HG03280 (cell line): ENCODE data around the gene RAB14.
"Not testable (repeated sequence)": the region's sequence is repeated elsewhere in the genome, so short reads cannot be mapped to it uniquely, and the experiment has no call there.

Experiments used
- ATAC-seq: cut with Tn5 transposase; IDR thresholded peaks from one replicate; pipeline ENCODE4 v1.9.1; 2021; ENCODE audit warnings: mild to moderate bottlenecking, moderate library complexity; ENCODE audit not compliant: unreplicated experiment

Gene RAB14

DNA sequence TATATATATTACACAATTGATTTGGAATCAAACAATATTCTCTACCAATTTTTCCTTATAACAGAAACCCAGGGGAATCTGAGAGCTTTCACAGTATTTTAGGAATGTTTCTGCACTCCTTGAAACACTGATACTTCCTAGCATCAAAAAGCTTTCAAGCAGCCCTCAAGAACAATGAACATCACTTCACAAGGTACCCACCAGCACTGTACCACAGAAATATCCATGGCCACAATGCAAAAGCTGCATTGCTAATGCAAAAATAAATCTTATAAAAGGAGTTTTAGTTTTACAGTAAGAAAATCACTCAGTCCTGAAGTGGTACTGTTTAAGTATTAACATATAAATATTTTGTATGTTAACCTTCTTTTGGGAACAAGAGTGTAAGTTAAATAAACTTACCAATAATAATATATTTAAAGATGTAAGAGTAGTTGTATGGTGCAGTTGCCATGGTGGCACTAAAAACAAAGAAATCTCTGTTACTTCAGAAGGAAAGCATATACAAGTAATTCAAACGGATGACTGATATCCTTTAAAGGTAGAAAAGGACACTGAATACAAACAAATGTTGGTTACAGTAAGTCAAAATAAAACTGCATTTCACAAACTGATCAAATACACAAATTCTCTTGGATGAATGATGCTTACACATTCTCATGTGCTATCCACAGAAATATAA lies 8.6 kb downstream of the RAB14 start:
- ATAC-seq, result no peak

DNA sequence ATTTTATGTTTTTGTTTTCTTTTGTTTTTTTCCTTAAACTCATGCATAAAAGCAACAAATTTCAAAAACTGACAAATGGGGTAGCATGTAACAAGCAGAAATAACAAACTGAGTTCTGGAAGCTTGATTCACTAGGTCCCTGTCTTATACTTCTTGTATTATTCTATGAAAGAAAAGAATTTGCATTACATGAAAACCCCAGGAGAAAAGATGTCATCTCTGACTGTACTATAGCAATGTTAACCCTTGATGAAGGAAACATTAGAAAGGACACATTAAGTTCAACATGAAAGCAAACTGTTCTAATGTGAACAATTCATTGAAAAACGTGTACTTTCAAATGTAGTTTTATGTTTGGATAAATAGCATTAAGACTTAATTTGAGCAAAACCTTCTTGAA lies 9.2 kb downstream of the RAB14 start:
- ATAC-seq, result no peak

DNA sequence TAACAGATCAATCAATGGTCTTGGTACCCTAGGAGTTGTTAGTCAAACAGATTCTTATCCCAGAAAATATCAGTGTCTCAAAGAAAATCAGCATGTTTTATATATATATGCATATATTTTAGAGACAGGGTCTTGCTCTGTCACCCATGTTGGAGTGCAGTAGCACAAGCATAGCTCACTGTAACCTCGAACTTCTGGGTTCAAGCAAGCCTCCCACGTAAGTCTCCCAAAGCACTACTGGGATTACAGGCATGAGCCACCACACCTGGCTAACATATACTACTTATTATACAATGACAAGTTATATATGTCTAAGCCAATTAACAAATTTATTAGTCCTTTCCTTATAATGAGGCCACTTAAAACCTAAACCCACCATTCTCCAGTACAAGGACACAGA lies 10.4 kb downstream of the RAB14 start:
- ATAC-seq, result no peak

DNA sequence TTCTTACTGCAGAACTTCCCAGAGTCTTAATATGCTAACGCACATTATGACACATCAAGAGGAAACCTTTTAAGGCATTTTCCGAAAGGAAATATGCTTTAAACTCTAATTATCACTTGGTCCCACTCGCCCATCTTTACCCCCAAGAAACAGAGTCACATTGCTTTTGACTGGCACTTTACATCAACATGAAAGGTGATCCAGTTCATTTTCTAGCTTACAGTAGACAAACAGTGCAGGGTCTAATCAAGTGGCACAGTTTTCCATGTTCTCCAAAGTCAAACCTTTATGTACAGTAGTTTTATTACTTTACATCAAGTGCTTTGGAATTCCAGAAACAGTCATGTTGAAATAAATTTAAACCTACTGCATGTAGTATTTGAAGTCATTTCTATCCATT lies 12.0 kb downstream of the RAB14 start:
- no peak for ATAC-seq

DNA sequence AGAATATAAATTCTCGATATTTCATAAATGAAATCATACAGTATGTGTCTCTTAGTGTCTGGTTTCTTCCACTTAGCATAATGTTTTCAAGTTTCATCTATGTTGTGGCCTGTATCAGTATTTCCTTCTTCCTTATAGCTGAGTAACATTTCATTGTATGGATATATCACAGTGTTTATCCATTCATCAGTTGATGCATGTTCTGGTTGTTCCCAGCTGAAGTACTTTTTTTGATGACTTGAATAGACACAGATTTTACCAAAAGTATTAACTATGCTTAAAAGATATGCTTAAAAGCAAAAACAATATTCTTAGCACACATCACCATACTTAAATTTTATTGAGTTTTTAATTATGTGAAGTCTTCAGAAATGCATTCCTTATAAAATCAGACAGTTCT lies 12.7 kb downstream of the RAB14 start:
- ATAC-seq, result no peak

DNA sequence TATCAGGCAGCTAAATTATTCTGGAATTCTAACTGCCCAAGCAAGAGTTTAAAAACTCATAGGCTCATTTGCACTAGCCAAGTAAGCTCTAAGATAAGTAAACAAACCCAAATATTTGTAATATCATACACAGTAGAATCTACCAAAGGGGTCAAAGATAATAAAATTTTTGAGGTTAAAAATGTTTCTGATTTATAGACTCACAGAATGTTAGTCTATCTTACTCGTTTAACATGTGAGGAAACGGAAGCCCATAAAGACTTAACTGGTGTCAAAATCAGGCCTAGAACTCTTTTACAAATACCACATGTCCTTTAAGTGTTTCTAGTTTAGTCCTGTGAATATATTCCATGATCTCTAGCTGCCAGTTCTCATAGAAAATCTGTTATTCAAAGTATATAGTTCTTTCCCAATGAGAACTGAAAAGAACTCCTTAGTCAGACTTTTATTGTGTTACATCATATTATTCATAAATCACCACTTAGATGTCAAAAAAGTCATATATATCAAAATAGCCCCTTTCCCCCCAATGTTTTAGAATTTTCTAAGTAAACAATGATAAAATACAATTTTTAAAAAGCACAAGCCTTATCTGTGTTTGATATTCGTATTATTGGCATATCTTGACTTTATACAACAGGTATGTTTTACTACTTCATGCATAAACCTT lies 13.9 kb downstream of the RAB14 start:
- ATAC-seq, result no peak

DNA sequence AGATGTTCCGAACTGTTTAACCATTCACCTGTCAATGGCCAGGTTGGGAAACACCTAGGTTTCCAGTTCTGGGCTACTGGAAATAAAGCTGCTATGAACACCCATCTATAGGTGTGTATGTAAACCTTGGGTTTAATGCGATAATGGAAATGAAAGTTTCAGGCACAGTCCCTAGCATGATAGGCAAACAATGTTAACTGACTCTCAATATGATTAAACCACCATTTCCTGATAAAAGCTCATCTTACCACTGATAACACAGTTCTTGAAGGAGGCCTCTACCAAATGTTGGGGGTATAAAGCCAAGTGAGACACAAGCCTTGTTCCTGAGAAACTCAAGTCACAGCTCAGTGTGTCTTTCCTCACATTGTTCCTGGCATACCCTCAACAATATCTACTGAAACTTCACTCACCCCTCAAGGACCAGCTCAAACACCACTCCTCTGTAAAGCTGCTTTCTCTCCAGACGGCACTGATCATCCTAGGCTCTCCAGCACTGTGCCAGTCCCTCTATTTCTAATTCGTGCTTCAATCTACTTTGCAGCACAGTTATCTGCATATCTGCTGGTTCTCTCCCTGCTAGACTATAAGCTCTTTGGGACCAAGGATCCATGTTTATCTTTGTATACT lies 15.8 kb downstream of the RAB14 start:
- ATAC-seq, result no peak

DNA sequence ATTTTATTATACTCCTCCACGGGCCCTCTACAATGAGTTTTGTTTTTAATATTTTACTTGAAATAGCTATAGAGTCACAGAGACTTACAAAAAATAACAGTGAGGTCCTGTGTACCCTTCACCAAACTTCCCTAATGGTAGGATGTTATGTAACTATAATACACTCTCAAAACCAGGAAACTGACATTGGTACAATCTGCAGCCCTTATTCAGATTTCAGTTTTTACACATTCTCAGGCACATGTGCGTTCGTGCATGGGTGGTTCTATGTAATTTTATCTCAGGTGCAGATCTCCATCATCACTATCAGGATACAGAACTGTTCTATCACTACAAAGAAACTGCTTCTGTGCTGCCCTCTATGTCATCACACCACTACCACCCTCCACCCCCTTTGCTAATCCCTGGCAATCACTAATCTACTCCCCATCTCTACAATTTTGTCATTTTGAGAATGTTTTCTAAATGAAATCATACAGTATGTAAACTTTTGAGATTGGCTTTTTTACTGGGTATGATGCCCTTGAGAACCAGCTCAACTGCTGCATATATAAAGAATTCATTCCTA lies 16.4 kb downstream of the RAB14 start:
- no peak for ATAC-seq

DNA sequence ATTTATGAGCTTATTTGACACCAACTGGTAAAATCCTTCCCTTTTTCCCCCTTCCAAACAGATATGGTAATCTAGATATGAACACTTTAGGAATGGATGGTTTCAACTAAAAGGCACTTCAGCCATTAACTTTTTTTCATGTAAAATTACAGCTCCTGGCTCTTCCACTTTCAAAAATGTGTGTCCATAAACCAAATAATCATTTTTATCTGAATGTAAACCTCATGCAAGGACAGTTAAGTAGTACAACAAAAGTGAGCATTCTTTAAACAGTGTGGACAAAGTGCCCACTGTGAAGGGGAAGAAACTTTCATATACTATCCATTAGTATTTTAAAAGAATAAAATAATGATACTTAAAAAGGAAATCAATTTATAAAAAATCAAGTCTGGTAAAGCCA lies 17.2 kb downstream of the RAB14 start:
- ATAC-seq, result no peak

DNA sequence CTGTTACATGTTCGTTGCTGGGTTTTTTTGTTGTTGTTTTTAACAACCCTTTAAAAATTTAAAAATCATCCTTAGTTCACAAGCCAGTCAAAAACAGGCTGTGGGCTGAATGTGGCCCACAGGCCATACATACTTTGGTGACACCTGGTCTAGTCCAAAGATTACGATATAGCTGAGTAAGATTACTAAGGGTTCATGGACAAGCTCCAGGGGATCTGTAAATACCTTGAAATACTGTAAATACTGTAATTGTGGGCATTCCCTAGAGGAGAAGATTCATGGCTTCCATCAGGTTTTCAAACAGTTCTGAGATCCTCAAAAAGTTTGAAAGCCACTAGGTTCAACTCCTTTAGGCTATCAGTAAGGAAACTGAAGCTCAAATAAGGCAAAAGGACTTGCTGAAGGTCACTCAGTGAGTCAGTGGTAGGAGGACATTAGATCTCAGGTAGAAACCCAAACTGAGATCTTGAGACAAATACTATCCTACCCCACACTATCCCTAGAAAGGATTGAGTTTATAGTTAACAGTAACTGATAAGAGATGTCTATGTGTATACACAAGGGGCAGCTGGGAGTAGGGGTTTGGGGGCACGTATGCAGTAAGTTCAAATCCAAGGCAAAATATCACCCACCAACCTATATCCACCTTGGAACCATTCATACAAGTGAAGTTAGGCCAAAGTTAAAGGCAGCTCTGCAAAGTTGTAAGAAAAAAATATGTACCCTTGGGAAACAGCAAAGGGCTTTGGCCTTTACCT lies 17.8 kb downstream of the RAB14 start:
- ATAC-seq, result no peak

DNA sequence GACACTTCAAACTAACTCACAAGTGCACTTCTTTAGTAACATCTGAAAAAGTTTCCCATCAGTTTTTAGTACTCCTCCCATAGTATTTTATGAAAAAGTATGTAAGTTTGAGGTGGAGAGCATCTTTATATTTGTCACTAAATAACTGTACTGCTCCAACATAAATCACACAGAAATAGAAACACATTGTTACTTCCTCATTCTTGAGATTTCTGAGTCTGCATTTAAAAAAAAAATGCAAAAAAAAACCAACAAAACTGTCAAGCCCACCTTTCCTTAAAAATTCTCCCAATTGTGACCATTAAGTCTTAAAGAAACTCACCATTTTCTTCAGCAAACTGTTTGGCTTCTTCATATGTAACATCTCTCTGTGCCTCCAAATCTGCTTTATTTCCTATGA lies 18.7 kb downstream of the RAB14 start:
- ATAC-seq, result no peak

DNA sequence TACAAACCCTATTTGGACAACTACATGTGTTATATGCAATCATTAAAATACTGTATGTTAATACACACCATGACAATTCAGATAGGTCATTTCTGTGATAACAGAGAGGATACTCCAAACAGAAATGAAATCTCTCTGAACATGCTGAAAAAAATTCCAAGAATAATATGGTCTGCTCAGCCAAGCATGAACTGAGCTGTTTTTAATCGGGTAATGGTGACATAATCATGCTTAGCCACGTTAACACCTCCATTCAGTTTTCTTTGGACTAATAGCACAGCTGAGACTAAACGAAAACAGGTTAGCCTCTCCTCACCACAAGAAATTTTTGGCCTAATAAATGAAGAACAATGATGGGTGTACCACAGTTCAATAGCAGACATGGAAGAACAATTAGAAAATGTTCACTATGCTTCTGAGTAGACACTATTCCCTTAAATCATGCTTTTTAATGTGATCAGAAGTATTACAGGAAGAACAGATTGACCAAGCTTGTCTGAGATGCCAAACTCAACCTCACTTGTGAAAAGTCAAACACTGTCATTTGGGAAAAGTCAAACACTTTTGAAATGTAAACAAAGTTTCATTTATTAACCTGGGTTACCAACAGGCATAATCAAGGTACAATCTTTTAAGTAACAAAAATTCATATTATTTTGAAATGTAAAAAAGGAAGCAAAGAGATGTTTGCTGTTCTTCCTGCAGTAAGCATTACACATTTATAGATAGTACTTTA lies 19.4 kb downstream of the RAB14 start:
- no peak for ATAC-seq

DNA sequence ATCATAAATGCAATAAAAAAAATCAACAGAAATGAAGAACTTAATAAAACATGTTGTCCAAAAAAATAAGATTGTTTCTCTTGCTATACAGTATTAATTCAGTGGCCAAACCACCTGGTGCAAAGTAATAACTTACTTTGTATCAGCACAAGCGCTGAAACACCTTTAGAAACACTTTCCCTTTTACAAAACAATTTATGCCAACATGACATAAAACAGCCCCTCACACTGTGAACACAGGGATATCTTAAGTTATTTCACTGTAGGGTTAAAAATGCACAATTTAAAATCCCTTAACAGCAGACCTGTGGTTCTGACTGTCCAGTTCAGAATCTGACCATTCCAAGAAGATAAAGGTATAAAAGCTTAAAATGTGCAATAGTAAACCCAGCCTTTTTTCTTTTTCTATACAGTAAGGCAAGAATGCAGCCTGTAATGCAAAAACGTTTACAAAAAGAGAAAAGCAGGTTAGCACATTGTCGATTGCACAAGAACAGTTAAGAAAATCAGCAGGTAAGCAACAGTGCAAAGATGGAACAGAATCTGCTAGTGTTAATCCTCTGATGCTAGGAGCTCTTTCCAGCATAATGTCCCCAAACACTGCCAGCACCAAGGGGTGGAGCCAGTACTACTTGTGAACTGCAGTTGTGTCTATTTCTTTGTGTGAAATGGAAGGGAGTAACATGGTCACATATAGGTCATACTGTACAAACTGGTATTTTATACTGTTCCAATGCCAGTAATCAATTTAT lies 21.6 kb downstream of the RAB14 start:
- no peak for ATAC-seq

DNA sequence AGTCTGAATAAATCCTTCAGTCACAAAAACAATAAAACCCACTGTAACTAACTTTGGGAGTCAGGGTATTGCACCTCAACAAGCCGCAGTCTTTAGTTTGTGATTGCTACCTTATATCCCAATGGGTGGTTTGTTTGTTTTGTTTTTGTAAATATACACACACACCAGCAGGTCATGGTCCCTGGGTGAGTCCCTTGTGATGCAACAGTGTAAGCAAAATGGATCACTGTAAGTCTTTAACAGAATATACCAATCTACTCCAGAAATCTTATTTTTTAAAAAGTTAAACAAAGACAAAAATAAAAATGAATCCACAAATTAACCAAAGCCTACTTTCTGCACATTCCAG lies 22.3 kb downstream of the RAB14 start:
- not testable (repeated sequence) for ATAC-seq

DNA sequence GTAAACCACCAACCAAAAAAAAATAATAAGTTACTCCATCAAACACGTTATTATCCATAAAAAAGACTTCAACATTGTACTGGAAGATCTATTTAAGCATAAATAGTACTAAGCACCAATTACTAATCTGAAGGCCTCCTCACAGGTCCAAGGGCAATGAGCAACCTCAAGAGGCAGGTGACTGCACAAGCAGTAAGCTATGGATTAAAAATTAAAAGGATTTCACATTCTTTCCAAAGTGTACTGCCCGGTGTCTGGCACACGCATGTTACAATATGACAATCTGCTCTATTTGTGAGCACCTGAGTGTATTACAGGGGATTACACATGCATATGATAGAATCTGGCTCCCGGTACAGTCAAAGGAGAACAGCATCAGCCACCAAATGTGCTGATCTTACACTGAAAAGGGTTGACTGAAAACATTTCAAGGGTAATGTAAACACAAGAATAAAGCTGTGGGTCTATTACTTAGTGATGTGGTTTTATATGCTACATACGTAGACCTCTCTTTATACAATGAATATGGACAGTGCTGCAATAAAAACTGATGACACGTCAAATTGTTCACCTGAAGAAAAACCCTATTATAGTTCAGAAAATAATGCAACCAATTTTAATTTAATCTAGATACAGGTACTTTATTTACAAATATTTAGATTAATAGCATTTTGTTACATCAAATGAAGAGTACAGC lies 22.8 kb downstream of the RAB14 start:
- no peak for ATAC-seq

DNA sequence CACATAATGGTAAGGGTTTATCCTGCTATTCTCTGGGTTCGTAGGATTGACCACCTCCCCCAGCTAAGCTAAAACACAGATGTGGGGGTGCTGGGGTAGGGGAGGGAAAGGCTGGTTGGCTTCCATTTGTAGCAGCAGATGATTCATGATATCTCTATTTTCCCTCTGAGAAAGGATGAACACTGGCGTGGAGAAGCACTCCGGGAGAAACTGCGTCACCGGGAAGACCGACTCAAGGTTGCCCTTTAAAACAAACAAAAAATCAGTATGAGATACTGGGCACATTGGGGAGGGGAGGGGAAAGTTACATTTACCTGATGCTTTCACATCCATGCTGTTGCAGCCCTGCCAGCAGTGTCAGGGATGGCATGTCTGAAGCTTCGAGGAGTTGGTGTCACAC lies 28.2 kb downstream of the RAB14 start:
- no peak for ATAC-seq

DNA sequence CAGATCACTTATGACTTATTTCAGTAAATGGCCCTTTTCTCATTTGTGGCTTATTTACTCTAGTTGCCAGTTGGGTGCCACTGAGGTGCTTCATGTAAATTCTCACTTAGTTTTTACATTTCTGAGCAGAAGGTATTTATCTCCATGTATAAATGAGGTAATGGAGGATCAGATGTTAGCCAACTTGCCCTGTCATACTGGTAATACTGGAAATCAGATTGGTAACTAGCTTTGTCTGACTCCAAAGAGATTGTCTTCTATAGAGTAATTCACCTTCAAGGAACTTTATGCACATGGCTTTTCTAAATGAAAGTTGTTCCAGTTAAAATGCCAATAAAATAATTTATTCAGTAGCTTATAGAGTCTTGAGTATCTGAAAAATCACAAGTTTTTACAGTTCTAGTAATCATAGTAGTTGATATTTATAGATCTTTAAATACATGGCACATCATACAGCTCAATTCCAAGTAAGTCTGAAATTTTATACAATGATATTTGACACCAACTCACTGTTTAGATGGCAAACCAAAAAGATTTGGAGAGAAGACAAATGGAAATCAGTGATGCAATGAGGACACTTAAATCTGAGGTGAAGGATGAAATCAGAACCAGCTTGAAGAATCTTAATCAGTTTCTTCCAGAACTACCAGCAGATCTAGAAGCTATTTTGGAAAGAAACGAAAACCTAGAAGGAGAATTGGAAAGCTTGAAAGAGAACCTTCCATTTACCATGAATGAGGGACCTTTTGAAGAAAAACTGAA lies 28.8 kb downstream of the RAB14 start:
- ATAC-seq, result no peak

DNA sequence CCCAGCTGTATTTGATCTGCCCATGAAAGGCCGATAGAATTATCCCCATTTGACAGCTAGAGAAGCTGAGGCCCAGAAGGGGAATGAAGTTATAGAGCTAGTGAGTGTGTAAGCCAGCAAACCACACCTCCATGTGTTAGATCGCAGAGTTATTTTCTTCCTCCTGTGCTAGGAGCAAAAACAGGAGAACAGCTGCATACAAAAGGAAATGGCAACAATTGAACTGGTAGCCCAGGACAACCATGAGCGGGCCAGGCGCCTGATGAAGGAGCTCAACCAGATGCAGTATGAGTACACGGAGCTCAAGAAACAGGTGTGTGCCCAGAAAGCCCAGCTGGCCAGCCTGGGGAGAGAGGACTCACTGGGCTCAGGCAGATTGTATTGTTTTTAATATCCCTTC lies 30.4 kb downstream of the RAB14 start:
- ATAC-seq, result no peak

DNA sequence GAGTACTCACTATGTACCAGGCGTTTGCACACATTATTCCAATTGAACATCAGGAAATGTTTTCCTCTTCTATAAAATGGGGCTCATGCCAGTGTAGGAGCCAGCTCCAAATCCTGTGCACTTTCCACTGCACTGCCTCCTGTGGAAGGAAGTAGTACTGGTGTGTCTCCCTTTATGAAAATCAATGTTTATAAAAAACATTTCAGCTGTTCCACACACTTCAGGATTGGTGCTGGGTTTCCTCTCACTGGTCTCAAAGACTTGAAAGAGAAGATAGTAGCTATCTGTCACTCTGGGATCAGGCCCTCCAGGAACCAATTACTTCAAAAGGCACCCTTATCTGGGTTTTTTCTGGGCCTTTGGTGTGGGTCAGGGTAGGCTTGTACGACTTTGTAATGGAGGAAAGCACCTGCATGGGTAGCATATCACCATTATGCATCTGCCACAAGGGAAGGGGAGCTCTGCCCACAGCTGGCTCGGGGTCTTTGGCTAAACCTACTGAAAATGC lies 32.5 kb downstream of the RAB14 start:
- ATAC-seq, result no peak
